Activated naive CD4-positive, alpha-beta T cell treated with anti-CD3 and anti-CD28 coated beads, Interleukin-2, amount 10 ng/mL, durations not matched to agents 7 days and 5 days (primary cell): ENCODE results near the gene PPP2R5E.

Experiments used
- CTCF ChIA-PET: fragments of 350-600 bp; sonication (Branson Sonifier 250); formaldehyde crosslinking; loops from one replicate; lab custom pipeline; 2021; ENCODE audit warnings: antibody characterized with exemption; lab: Charles Lee
- DNase-seq: peaks from one replicate; pipeline ENCODE4 v3.0.0-alpha.2; 2020
- H3K27ac Mint-ChIP-seq: one replicate; pipeline ENCODE4 v1.8.0; 2021; ENCODE audit warnings: mild to moderate bottlenecking, moderate library complexity, mixed read lengths
- H3K27me3 Mint-ChIP-seq: one replicate; pipeline ENCODE4 v1.8.0; 2021; ENCODE audit warnings: mild to moderate bottlenecking, mixed read lengths
- H3K36me3 Mint-ChIP-seq: one replicate; pipeline ENCODE4 v1.8.0; 2021; ENCODE audit warnings: mixed read lengths
- H3K4me1 Mint-ChIP-seq: one replicate; pipeline ENCODE4 v1.8.0; 2021; ENCODE audit warnings: mixed read lengths
- H3K4me3 Mint-ChIP-seq: one replicate; pipeline ENCODE4 v1.8.0; 2021; ENCODE audit warnings: mild to moderate bottlenecking, moderate library complexity, mixed read lengths
- H3K9me3 Mint-ChIP-seq: one replicate; pipeline ENCODE4 v1.8.0; 2021; ENCODE audit warnings: mixed read lengths

The PPP2R5E gene

DNA sequence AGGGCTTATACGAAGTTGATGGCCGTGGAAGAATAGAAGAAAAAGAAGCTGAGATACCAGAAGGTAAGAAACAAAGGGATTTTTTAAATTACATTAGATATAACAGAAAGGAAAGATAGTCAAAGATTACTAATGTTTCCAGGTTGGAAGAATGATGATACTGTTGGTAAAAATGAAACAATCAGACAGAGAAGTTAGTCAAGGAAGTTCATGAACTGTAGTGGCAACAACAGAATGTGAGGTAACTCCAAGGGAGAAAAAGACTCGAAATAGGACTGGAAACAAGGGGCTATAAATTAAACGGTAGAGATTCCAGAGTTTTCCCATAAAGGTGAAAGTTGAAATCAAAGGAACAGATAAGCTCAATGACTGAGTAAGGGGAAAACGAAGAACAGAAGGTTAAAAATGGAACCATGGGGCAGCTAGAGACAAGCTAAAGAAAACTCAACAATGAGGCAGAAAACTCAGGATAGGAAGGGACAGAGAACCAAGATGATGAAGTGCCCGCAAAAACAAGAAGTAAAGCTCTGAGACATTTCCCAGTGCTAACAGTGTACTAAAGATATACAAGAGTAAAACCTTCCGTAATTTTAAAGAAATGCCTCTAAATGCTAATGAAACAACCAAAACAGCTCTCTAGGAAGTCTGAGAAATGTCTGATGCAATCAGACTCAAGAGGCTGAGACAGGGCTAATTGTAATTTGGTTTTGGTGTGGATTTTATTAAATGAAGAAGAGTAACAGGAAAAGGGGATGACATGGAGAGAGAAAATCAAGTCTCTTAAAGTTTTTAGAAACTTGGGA lies 70.0 kb downstream of the PPP2R5E start:
- Mint-ChIP-seq H3K4me3 (no peak overlapping the region), H3K27me3 (no peaks in the 10 kb centered on the region), H3K36me3 (peaks cover 5% of the 10 kb centered on the region), H3K4me1 (peaks cover 48% of the 10 kb centered on the region), H3K9me3 (no peaks in the 10 kb centered on the region), H3K27ac (no peak overlapping the region)
- CTCF ChIA-PET: interaction anchor here (0.8 kb wide), 1 partner anchor 35 kb away, joined by 4 read pairs; no protein-coding TSS in a partner anchor
- no peak for DNase-seq

GRCh38 chr14:63470962-63471793 lies 72.0 kb downstream of the PPP2R5E start:
- CTCF ChIA-PET: no interaction called here
- Mint-ChIP-seq H3K27ac (no peak overlapping the region), H3K27me3 (no peaks in the 10 kb centered on the region), H3K36me3 (peaks cover 5% of the 10 kb centered on the region), H3K9me3 (no peaks in the 10 kb centered on the region), H3K4me1 (peaks cover 36% of the 10 kb centered on the region), H3K4me3 (no peak overlapping the region)
- DNase-seq: no peak

GRCh38 chr14:63468294-63468693 lies 74.9 kb downstream of the PPP2R5E start:
- H3K4me3 Mint-ChIP-seq: no peak overlapping the region
- no peaks in the 10 kb centered on the region for H3K9me3 Mint-ChIP-seq
- no peaks in the 10 kb centered on the region for H3K27me3 Mint-ChIP-seq
- no peak for DNase-seq
- H3K36me3 Mint-ChIP-seq: peaks cover 1% of the 10 kb centered on the region
- CTCF ChIA-PET: interaction anchor here (1.0 to 1.1 kb wide), 2 partner anchors 123 to 134 kb away, joined by 3 read pairs; no protein-coding TSS in a partner anchor
- no peak overlapping the region for H3K27ac Mint-ChIP-seq
- H3K4me1 Mint-ChIP-seq: peaks cover 31% of the 10 kb centered on the region

- Mint-ChIP-seq H3K36me3 (peaks cover 1% of the 10 kb centered on the region), H3K4me3 (no peak overlapping the region), H3K27ac (no peak overlapping the region), H3K4me1 (peaks cover 31% of the 10 kb centered on the region), H3K9me3 (no peaks in the 10 kb centered on the region), H3K27me3 (no peaks in the 10 kb centered on the region)
- no peak for DNase-seq
- CTCF ChIA-PET: interaction anchor here (1.0 to 1.2 kb wide), 3 partner anchors 10 to 302 kb away, joined by 3 read pairs; no protein-coding TSS in a partner anchor
These were observed 75.6 kb downstream of the PPP2R5E start for GRCh38 chr14:63467440-63468072.

DNA sequence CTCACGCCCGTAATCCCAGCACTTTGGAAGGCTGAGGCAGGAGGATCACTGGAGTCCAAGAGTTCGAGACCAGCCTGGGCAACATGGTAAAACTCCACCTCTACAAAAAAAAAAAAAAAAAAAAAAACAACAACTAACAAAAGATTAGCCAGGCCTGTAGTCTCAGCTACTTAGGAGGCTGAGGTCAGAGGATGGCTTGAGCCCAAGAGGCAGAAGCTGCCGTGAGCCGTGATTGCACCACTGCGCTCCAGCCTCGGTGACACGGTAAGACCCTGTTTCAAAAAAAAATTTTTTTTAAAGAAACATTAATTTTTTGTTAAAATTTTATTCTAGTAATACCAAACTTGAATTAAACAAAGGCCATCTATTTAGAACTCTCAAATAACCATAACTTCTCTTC lies 77.8 kb downstream of the PPP2R5E start:
- peaks cover 16% of the 10 kb centered on the region for H3K4me1 Mint-ChIP-seq
- no peak for DNase-seq
- no peaks in the 10 kb centered on the region for H3K9me3 Mint-ChIP-seq
- H3K4me3 Mint-ChIP-seq: no peak overlapping the region
- H3K27me3 Mint-ChIP-seq: no peaks in the 10 kb centered on the region
- CTCF ChIA-PET: no interaction called here
- H3K27ac Mint-ChIP-seq: no peak overlapping the region
- H3K36me3 Mint-ChIP-seq: peaks cover 1% of the 10 kb centered on the region

GRCh38 chr14:63460680-63461369 lies 82.4 kb downstream of the PPP2R5E start:
- no peak overlapping the region for H3K27ac Mint-ChIP-seq
- peaks cover 1% of the 10 kb centered on the region for H3K36me3 Mint-ChIP-seq
- no peak for DNase-seq
- CTCF ChIA-PET: no interaction called here
- no peaks in the 10 kb centered on the region for H3K9me3 Mint-ChIP-seq
- H3K27me3 Mint-ChIP-seq: no peaks in the 10 kb centered on the region
- no peak overlapping the region for H3K4me3 Mint-ChIP-seq
- no peaks in the 10 kb centered on the region for H3K4me1 Mint-ChIP-seq

- CTCF ChIA-PET: no interaction called here
- no peak overlapping the region for H3K27ac Mint-ChIP-seq
- no peak for DNase-seq
- H3K9me3 Mint-ChIP-seq: no peaks in the 10 kb centered on the region
- peaks cover 1% of the 10 kb centered on the region for H3K36me3 Mint-ChIP-seq
- no peaks in the 10 kb centered on the region for H3K4me1 Mint-ChIP-seq
- H3K4me3 Mint-ChIP-seq: no peak overlapping the region
- H3K27me3 Mint-ChIP-seq: no peaks in the 10 kb centered on the region
These were observed 83.4 kb downstream of the PPP2R5E start for GRCh38 chr14:63459738-63460137.

GRCh38 chr14:63457498-63457897 lies 85.7 kb downstream of the PPP2R5E start:
- DNase-seq: no peak
- no peaks in the 10 kb centered on the region for H3K9me3 Mint-ChIP-seq
- no peaks in the 10 kb centered on the region for H3K4me1 Mint-ChIP-seq
- H3K27me3 Mint-ChIP-seq: no peaks in the 10 kb centered on the region
- H3K36me3 Mint-ChIP-seq: peaks cover 10% of the 10 kb centered on the region
- no peak overlapping the region for H3K4me3 Mint-ChIP-seq
- H3K27ac Mint-ChIP-seq: no peak overlapping the region
- CTCF ChIA-PET: no interaction called here

GRCh38 chr14:63454863-63455622 lies 88.1 kb downstream of the PPP2R5E start:
- no peaks in the 10 kb centered on the region for H3K4me1 Mint-ChIP-seq
- no peak overlapping the region for H3K27ac Mint-ChIP-seq
- CTCF ChIA-PET: interaction anchor here (0.7 to 1.0 kb wide), 2 partner anchors 66 to 1307 kb away, joined by 3 read pairs; no protein-coding TSS in a partner anchor

GRCh38 chr14:63454436-63454835 lies 88.7 kb downstream of the PPP2R5E start:
- Mint-ChIP-seq H3K36me3 (peaks cover 23% of the 10 kb centered on the region), H3K9me3 (no peaks in the 10 kb centered on the region), H3K4me3 (no peak overlapping the region), H3K27ac (no peak overlapping the region), H3K4me1 (no peaks in the 10 kb centered on the region), H3K27me3 (no peaks in the 10 kb centered on the region)
- CTCF ChIA-PET: interaction anchor here (0.7 to 1.0 kb wide), 2 partner anchors 65 to 1308 kb away, joined by 3 read pairs; no protein-coding TSS in a partner anchor
- no peak for DNase-seq

More at GRCh38 chr14:63454863-63455622, 88.1 kb downstream of the PPP2R5E start:
- Mint-ChIP-seq H3K36me3 (peaks cover 22% of the 10 kb centered on the region), H3K27me3 (no peaks in the 10 kb centered on the region), H3K4me3 (no peak overlapping the region), H3K9me3 (no peaks in the 10 kb centered on the region)
- DNase-seq: no peak

GRCh38 chr14:63453443-63453936 lies 89.7 kb downstream of the PPP2R5E start:
- H3K4me3 Mint-ChIP-seq: no peak overlapping the region

DNA sequence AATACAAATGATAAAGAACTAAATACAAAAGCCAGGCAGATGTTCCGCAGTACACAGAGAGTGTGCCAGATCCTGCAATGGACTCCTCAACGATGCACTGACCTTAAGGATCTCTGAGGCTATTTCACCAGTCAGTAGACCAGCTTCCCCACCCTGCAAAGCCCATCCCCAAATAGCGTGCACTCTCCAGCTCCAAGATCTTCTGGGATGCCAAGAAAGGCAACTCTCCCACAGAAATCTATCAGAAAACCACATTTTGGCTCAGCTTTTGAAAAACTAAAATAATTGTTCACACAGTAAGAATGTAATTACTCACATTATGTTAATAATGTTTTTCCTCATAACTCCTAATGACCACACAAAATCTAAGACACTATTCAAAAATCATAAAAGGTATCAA lies 90.4 kb downstream of the PPP2R5E start:
- CTCF ChIA-PET: no interaction called here
- H3K4me1 Mint-ChIP-seq: no peaks in the 10 kb centered on the region
- no peak overlapping the region for H3K4me3 Mint-ChIP-seq
- no peaks in the 10 kb centered on the region for H3K9me3 Mint-ChIP-seq
- H3K27ac Mint-ChIP-seq: no peak overlapping the region
- no peak for DNase-seq
- no peaks in the 10 kb centered on the region for H3K27me3 Mint-ChIP-seq
- H3K36me3 Mint-ChIP-seq: peaks cover 23% of the 10 kb centered on the region

More at GRCh38 chr14:63453443-63453936, 89.7 kb downstream of the PPP2R5E start:
- H3K27me3 Mint-ChIP-seq: no peaks in the 10 kb centered on the region
- CTCF ChIA-PET: no interaction called here
- no peak overlapping the region for H3K27ac Mint-ChIP-seq
- no peak for DNase-seq
- H3K4me1 Mint-ChIP-seq: no peaks in the 10 kb centered on the region
- peaks cover 23% of the 10 kb centered on the region for H3K36me3 Mint-ChIP-seq
- no peaks in the 10 kb centered on the region for H3K9me3 Mint-ChIP-seq

DNA sequence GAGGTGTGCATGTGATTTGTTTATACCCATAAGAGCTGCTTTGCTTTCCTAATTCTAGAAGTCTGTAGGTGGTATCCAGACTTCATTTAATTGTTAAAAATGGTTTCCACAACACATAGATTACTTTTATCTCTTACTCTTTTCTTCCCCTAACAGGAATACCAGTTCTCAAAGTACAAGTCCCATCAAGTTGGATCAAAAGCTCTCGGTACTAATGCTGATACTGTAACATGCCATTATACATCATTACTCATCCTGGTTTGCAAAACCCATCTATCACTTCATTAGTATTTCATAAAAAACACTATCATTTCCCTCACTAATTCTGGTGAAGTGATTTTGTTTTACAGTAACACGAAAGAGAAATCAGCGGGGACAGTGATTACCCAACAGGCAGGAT lies 94.3 kb downstream of the PPP2R5E start:
- DNase-seq: no peak
- Mint-ChIP-seq H3K36me3 (peaks cover 29% of the 10 kb centered on the region), H3K9me3 (no peaks in the 10 kb centered on the region), H3K4me1 (no peaks in the 10 kb centered on the region), H3K4me3 (no peak overlapping the region), H3K27ac (no peak overlapping the region), H3K27me3 (no peaks in the 10 kb centered on the region)
- CTCF ChIA-PET: no interaction called here
